PC-9 (cell line): ENCODE data around the gene TDRD6.

Source experiments
- EZH2 ChIP-seq: fragments of 200-600 bp; sonication (generic); IDR thresholded peaks from 2 replicates; pipeline ENCODE4 v1.8.0; 2017; ENCODE audit warnings: antibody characterized with exemption, low read depth
- TF ChIP-seq, protein P1 (sequence below): fragments of 200-600 bp; sonication (generic); conservative IDR thresholded peaks from 2 replicates; pipeline ENCODE4 v1.6.1; 2017; ENCODE audit warnings: mixed run types, antibody characterized with exemption, mild to moderate bottlenecking, moderate library complexity

DNA sequence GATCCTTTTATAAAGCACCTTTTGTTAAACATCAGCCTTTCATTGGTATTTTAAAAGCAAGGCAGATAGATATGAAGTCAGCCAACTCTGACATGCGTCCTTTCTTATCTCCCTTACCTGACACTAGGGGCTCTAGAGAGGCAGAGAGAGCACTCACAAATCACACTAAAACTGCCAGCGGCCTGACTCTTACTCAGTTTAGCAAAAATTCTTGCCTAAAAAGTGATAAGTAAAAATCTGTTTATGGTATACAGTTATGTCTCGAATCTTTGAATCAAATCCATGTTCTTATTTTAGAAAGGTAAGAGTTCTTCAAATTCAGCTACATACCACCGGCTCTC, 10.4 kb upstream of the TDRD6 start:
- TF ChIP-seq, protein P1, sequence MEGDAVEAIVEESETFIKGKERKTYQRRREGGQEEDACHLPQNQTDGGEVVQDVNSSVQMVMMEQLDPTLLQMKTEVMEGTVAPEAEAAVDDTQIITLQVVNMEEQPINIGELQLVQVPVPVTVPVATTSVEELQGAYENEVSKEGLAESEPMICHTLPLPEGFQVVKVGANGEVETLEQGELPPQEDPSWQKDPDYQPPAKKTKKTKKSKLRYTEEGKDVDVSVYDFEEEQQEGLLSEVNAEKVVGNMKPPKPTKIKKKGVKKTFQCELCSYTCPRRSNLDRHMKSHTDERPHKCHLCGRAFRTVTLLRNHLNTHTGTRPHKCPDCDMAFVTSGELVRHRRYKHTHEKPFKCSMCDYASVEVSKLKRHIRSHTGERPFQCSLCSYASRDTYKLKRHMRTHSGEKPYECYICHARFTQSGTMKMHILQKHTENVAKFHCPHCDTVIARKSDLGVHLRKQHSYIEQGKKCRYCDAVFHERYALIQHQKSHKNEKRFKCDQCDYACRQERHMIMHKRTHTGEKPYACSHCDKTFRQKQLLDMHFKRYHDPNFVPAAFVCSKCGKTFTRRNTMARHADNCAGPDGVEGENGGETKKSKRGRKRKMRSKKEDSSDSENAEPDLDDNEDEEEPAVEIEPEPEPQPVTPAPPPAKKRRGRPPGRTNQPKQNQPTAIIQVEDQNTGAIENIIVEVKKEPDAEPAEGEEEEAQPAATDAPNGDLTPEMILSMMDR, result peak; percentile 39; the same call in 1 of the 2 replicates
- no peak for TF ChIP-seq EZH2
